Mesenchymal stem cell (in vitro differentiated cells and primary cell): ENCODE results near the gene SDSL.
A peak's percentile ranks its signal among the peaks of the same experiment; 100 is the strongest.

Experiments
- DNase-seq: peaks from one replicate; pipeline ENCODE4 v3.0.0-alpha.2; 2013
- H2AFZ ChIP-seq: one replicate; pipeline ENCODE4 v1.6.1; 2013; ENCODE audit warnings: low read depth, mild to moderate bottlenecking, control low read depth, inconsistent platforms, low read length, moderate library complexity
- H2AK5ac ChIP-seq: 2 replicates; pipeline ENCODE4 v1.6.1; 2013; ENCODE audit warnings: low read length, moderate library complexity, mild to moderate bottlenecking, inconsistent platforms; ENCODE audit not compliant: severe bottlenecking
- H2BK120ac ChIP-seq: one replicate; pipeline ENCODE4 v1.6.1; 2013; ENCODE audit warnings: low read depth, mild to moderate bottlenecking, inconsistent platforms, low read length, moderate library complexity
- H2BK12ac ChIP-seq, 2 experiments: one replicate each; pipeline ENCODE4 v1.6.1; 2013; ENCODE audit warnings: inconsistent platforms in 2 of 2, low read length in 2 of 2, mild to moderate bottlenecking in 2 of 2, moderate library complexity in 2 of 2, control low read depth in 1 of 2
- H2BK15ac ChIP-seq: one replicate; pipeline ENCODE4 v1.6.1; 2013; ENCODE audit warnings: mild to moderate bottlenecking, low read depth, inconsistent platforms; ENCODE audit not compliant: poor library complexity, severe bottlenecking
- H2BK5ac ChIP-seq: 2 replicates; pipeline ENCODE4 v1.6.1; 2013; ENCODE audit warnings: low read depth, mild to moderate bottlenecking, low read length, control low read depth, inconsistent platforms; ENCODE audit not compliant: poor library complexity, severe bottlenecking
- H3K14ac ChIP-seq, 2 experiments: one replicate each; pipeline ENCODE4 v1.6.1; 2013; ENCODE audit warnings: inconsistent platforms in 2 of 2, low read length in 2 of 2, control low read depth in 1 of 2, mild to moderate bottlenecking in 1 of 2, moderate library complexity in 1 of 2
- H3K18ac ChIP-seq, 2 experiments: one replicate each; pipeline ENCODE4 v1.6.1; 2013; ENCODE audit warnings: inconsistent platforms in 2 of 2, low read length in 2 of 2, control low read depth in 1 of 2, low read depth in 1 of 2, mild to moderate bottlenecking in 1 of 2
- H3K23ac ChIP-seq, 2 experiments: one replicate each; pipeline ENCODE4 v1.6.1; 2013; ENCODE audit warnings: inconsistent platforms in 2 of 2, low read length in 2 of 2, mild to moderate bottlenecking in 2 of 2, moderate library complexity in 2 of 2, control low read depth in 1 of 2
- H3K27ac ChIP-seq: 2 replicates; pipeline ENCODE4 v1.5.1; 2013; ENCODE audit warnings: mild to moderate bottlenecking, moderate library complexity, low read length, control low read depth, inconsistent platforms; ENCODE audit not compliant: poor library complexity, severe bottlenecking
- H3K27me3 ChIP-seq, 2 experiments: 2 replicates each; pipeline versions ENCODE4 v1.6.1 to v1.7.0; 2013; ENCODE audit warnings: low read length in 2 of 2, mild to moderate bottlenecking in 2 of 2, moderate library complexity in 2 of 2, control low read depth in 1 of 2, inconsistent platforms in 1 of 2; ENCODE audit not compliant: control insufficient read depth in 1 of 2, insufficient read depth in 1 of 2
- H3K36me3 ChIP-seq, 2 experiments: 2 replicates each; pipeline versions ENCODE4 v1.6.1 to v1.7.0; 2013; ENCODE audit warnings: low read length in 2 of 2, control low read depth in 1 of 2, inconsistent platforms in 1 of 2, low read depth in 1 of 2, mild to moderate bottlenecking in 1 of 2; ENCODE audit not compliant: insufficient read depth in 2 of 2, control insufficient read depth in 1 of 2
- H3K4ac ChIP-seq, 2 experiments: one replicate each; pipeline ENCODE4 v1.6.1; 2013; ENCODE audit warnings: inconsistent platforms in 2 of 2, low read length in 2 of 2, mild to moderate bottlenecking in 2 of 2, moderate library complexity in 2 of 2, control low read depth in 1 of 2, low read depth in 1 of 2
- H3K4me1 ChIP-seq: 2 replicates; pipeline ENCODE4 v1.6.1; 2013; ENCODE audit warnings: low read depth, low read length, control low read depth; ENCODE audit not compliant: control insufficient read depth, insufficient read depth
- H3K4me2 ChIP-seq: 2 replicates; pipeline ENCODE4 v1.6.1; 2013; ENCODE audit warnings: low read length, mild to moderate bottlenecking, inconsistent platforms; ENCODE audit not compliant: poor library complexity, severe bottlenecking
- H3K4me3 ChIP-seq, 2 experiments: 2 replicates each; pipeline versions ENCODE4 v1.5.1 to v1.7.0; 2013; ENCODE audit warnings: low read length in 2 of 2, mild to moderate bottlenecking in 2 of 2, control low read depth in 1 of 2, low read depth in 1 of 2; ENCODE audit not compliant: insufficient read depth in 1 of 2
- H3K79me1 ChIP-seq: replicated peaks from 2 replicates; pipeline ENCODE4 v1.6.1; 2013; ENCODE audit warnings: mild to moderate bottlenecking, control low read depth, low read length, inconsistent platforms; ENCODE audit not compliant: poor library complexity, severe bottlenecking
- H3K9ac ChIP-seq: 2 replicates; pipeline ENCODE4 v1.7.0; 2013; ENCODE audit warnings: mild to moderate bottlenecking, low read length, moderate library complexity
- H3K9me3 ChIP-seq: 2 replicates; pipeline ENCODE4 v1.7.0; 2013; ENCODE audit warnings: mild to moderate bottlenecking, low read length; ENCODE audit not compliant: control insufficient read depth
- H4K8ac ChIP-seq: one replicate; pipeline ENCODE4 v1.6.1; 2013; ENCODE audit warnings: inconsistent platforms, mild to moderate bottlenecking, low read length, moderate library complexity
- H4K91ac ChIP-seq: one replicate; pipeline ENCODE4 v1.6.1; 2013; ENCODE audit warnings: mild to moderate bottlenecking, low read length, inconsistent platforms
- WGBS: methylation state at CpG from one replicate; pipeline ENCODE4 v1.1.7; 2013; ENCODE audit warnings: mixed read lengths; 5-methylcytosine and 5-hydroxymethylcytosine counted together

The SDSL gene

DNA sequence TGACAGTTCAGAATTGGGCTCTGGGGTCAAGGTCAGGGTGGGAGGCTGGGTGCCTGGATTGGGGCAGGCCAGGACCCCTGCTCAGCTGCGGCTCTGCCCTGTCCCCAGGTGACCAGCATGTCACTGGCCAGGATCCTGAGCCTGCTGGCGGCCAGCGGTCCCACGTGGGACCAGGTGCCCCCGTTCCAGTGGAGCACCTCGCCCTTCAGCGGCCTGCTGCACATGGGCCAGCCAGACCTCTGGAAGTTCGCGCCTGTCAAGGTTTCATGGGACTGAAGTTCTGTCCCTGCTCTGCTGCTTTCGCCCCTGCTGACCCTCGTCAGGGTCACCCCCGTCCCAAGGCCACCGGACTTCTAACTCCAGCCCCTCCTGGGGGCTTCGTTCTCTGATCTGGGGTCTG lies 33.8 kb upstream of the SDSL start:
- no peaks in the 10 kb centered on the region for H3K27me3 ChIP-seq
- H3K79me1 ChIP-seq, result no peaks in the 10 kb centered on the region
- no peak overlapping the region for H3K4me2 ChIP-seq
- H3K4me1 ChIP-seq, result no peaks in the 10 kb centered on the region
- no peak overlapping the region for H2BK12ac ChIP-seq
- H4K91ac ChIP-seq, result peak overlapping the region; percentile 67
- 95% methylated on average over 14 of the region's 14 CpGs for WGBS
- no peak overlapping the region for H2BK5ac ChIP-seq
- H3K9me3 ChIP-seq, result no peaks in the 10 kb centered on the region
- no peak overlapping the region for H3K4me3 ChIP-seq
- H3K4ac ChIP-seq, result no peak overlapping the region
- no peak overlapping the region for H3K18ac ChIP-seq
- H3K23ac ChIP-seq, result no peak overlapping the region
- H2BK120ac ChIP-seq, result no peak overlapping the region
- no peak overlapping the region for H2BK15ac ChIP-seq
- peaks cover 63 to 69% of the 10 kb centered on the region in 2 experiments for H3K36me3 ChIP-seq
- no peak for DNase-seq
- H3K27ac ChIP-seq, result no peak overlapping the region
- H3K14ac ChIP-seq, result no peak overlapping the region
- H3K9ac ChIP-seq, result no peak overlapping the region
- no peak overlapping the region for H4K8ac ChIP-seq
- no peak overlapping the region for H2AK5ac ChIP-seq
- H2AFZ ChIP-seq, result no peak overlapping the region

DNA sequence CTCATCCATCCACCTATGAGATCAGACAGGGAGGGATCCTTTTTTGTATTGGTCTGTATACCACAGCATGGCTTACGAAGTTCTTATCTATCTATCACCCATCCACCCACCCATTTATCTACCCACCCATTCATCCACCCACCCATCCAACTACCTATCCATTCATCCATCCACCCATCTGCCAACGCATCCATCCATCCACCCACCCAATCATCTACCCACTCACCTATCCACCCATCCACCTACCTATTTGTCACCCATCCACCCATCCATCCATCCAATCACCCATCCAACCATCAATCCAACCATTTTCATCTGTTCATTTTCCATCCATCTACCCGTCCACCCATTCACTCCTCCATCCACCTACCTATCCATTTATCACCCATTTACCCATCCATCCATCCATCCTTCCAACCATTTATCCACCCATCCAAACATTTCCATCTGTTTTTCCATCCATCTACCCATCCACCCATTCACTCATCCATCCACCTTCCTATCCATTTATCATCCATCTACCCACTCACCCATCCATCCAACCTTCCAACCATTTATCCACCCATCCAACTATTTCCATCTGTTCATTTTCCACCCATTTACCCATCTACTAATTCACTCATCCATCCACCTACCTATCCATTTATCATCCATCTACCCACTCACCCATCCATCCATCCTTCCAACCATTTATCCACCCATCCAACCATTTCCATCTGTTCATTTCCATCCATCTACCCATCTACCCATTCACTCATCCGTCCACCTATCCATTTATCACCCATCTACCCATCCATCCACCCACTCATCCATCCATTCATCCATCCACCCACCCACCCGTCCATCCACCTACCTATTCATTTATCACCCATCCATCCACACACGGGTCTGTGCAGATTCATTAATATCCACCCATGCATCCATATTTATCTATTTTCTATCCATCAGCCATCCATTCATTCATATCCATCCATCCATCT lies 31.8 kb upstream of the SDSL start:
- H4K8ac ChIP-seq, result no peak overlapping the region
- no peaks in the 10 kb centered on the region for H3K27me3 ChIP-seq
- no peak overlapping the region for H2BK120ac ChIP-seq
- H3K14ac ChIP-seq, result no peak overlapping the region
- no peak overlapping the region for H3K23ac ChIP-seq
- H4K91ac ChIP-seq, result no peak overlapping the region
- WGBS, result 91% methylated on average over 6 of the region's 6 CpGs
- no peaks in the 10 kb centered on the region for H3K9me3 ChIP-seq
- no peak overlapping the region for H2AFZ ChIP-seq
- H3K4me1 ChIP-seq, result no peaks in the 10 kb centered on the region
- no peak overlapping the region for H3K4me3 ChIP-seq
- no peaks in the 10 kb centered on the region for H3K79me1 ChIP-seq
- peaks cover 45 to 56% of the 10 kb centered on the region in 2 experiments for H3K36me3 ChIP-seq
- H3K4ac ChIP-seq, result no peak overlapping the region
- H3K9ac ChIP-seq, result no peak overlapping the region
- no peak overlapping the region for H2BK12ac ChIP-seq
- no peak overlapping the region for H3K27ac ChIP-seq
- no peak overlapping the region for H3K4me2 ChIP-seq
- no peak overlapping the region for H2BK5ac ChIP-seq
- H2BK15ac ChIP-seq, result no peak overlapping the region
- H3K18ac ChIP-seq, result no peak overlapping the region
- no peak overlapping the region for H2AK5ac ChIP-seq
- DNase-seq, result no peak

DNA sequence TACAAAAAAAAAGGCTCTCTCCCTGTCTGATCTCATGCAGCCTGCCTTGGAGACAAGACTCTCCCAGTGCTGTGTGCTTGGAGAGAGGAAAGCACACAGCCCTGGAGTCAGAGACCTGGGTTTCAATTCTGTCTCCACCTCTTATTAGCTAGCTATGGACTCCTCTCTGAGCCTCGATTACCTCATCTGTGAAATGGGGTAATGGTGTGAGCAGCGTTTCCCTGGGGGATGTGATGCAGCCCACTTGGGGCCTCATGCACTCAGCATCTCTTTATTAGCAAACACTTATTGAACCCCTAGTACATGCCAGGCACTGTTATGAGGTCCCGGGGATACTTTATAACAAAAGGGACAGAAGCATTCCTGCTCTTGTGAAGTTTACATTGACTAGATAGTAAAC lies 31.0 kb upstream of the SDSL start:
- no peak overlapping the region for H3K4me3 ChIP-seq
- H3K9ac ChIP-seq, result no peak overlapping the region
- H3K4ac ChIP-seq, result no peak overlapping the region
- no peak overlapping the region for H2BK15ac ChIP-seq
- no peak overlapping the region for H3K18ac ChIP-seq
- H3K23ac ChIP-seq, result no peak overlapping the region
- H3K27ac ChIP-seq, result no peak overlapping the region
- H3K36me3 ChIP-seq, result peaks cover 38 to 49% of the 10 kb centered on the region in 2 experiments
- H3K27me3 ChIP-seq, result no peaks in the 10 kb centered on the region
- no peak overlapping the region for H2BK12ac ChIP-seq
- H3K4me1 ChIP-seq, result no peaks in the 10 kb centered on the region
- no peak overlapping the region for H3K14ac ChIP-seq
- no peak overlapping the region for H2AK5ac ChIP-seq
- no peak overlapping the region for H4K91ac ChIP-seq
- no peak overlapping the region for H4K8ac ChIP-seq
- no peak overlapping the region for H3K4me2 ChIP-seq
- H2BK5ac ChIP-seq, result no peak overlapping the region
- H2BK120ac ChIP-seq, result no peak overlapping the region
- H2AFZ ChIP-seq, result no peak overlapping the region
- 89% methylated on average over 3 of the region's 3 CpGs for WGBS
- H3K79me1 ChIP-seq, result no peaks in the 10 kb centered on the region
- no peaks in the 10 kb centered on the region for H3K9me3 ChIP-seq
- DNase-seq, result no peak

DNA sequence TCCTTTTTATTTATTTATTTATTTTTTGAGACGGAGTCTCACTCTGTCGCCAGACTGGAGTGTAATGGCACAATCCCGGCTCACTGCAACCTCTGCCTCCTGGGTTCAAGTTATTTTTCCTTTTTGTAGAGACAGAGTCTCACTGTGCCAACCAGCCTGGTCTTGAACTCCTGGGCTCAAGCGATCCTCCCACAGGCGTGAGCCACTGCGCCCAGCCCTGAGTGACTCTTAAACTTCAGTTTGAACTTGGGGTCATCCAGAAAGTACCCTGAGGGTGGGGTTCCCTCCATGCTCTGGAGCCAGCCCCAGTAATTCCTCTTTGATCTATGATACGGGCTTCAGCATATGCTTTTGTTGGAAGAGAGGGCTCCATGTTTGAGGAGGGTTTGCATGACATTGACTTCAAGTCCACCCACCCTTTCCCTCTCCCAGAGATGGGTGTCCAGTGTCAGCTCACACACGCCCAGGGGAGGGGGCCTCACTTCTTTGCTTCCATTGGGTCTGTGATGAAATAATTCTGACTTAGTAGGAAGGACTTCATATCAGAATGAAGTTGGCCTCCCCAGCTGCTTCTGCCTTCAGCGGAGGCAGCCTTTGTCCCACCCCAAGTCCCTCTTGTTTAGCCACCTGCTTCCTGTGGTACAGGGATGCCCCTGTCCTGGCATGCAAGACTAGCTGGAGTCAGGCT lies 30.4 kb upstream of the SDSL start:
- no peak overlapping the region for H3K9ac ChIP-seq
- H3K4me3 ChIP-seq, result no peak overlapping the region
- H3K36me3 ChIP-seq, result peaks cover 34 to 48% of the 10 kb centered on the region in 2 experiments
- no peaks in the 10 kb centered on the region for H3K79me1 ChIP-seq
- no peak overlapping the region for H2BK120ac ChIP-seq
- H4K8ac ChIP-seq, result no peak overlapping the region
- H3K18ac ChIP-seq, result no peak overlapping the region
- no peaks in the 10 kb centered on the region for H3K9me3 ChIP-seq
- no peak overlapping the region for H3K14ac ChIP-seq
- no peak overlapping the region for H2BK15ac ChIP-seq
- no peak overlapping the region for H2AK5ac ChIP-seq
- H2BK12ac ChIP-seq, result no peak overlapping the region
- 96% methylated on average over 8 of the region's 9 CpGs for WGBS
- H4K91ac ChIP-seq, result no peak overlapping the region
- H3K27me3 ChIP-seq, result peaks cover 0 to under 1% of the 10 kb centered on the region in 2 experiments
- H3K23ac ChIP-seq, result no peak overlapping the region
- H3K4me2 ChIP-seq, result no peak overlapping the region
- DNase-seq, result no peak
- no peak overlapping the region for H3K27ac ChIP-seq
- H2BK5ac ChIP-seq, result no peak overlapping the region
- H3K4ac ChIP-seq, result no peak overlapping the region
- no peak overlapping the region for H2AFZ ChIP-seq
- no peaks in the 10 kb centered on the region for H3K4me1 ChIP-seq
